GM12878 (cell line): ENCODE data around the gene SUPT6H. TPM values are rescaled to one million over a fixed set of nuclear protein-coding genes. Genes with fewer than 3 reads are reported as not detected.

Experiments
- ATAC-seq: fragments of 200-7000 bp; cut with Tn5 transposase; 3 replicates; pipeline ENCODE4 v1.9.1; 2020; ENCODE audit warnings: mild to moderate bottlenecking, moderate library complexity
- BruUV-seq: library from RNA; stranded (reverse); fragments of 400-500 nt; replicated peaks from 2 replicates; lab custom pipeline; 2021; lab: Mats Ljungman, UMichigan
- CTCF ChIA-PET: fragments of 300-600 bp; sonication (Branson Sonifier 250); formaldehyde crosslinking; extraction: SDS; loops from one replicate; lab custom pipeline; 2021; ENCODE audit warnings: inconsistent platforms; lab: Yijun Ruan, JAX
- POLR2A ChIA-PET: fragments of 350-600 bp; formaldehyde crosslinking; extraction: SDS; loops from one replicate; lab custom pipeline; 2021; ENCODE audit warnings: inconsistent platforms; lab: Charles Lee
- RAD21 ChIA-PET: fragments of 300-600 bp; sonication (Branson Sonifier 250); formaldehyde crosslinking; loops from one replicate; lab custom pipeline; 2023; ENCODE audit warnings: antibody characterized with exemption; ENCODE audit not compliant: unreplicated experiment; lab: Charles Lee
- SMC1A ChIA-PET: fragments of 300-600 bp; sonication (Branson Sonifier 250); formaldehyde crosslinking; loops from one replicate; lab custom pipeline; 2023; ENCODE audit not compliant: unreplicated experiment, uncharacterized antibody; lab: Charles Lee
- DNase-seq: peaks from one replicate; pipeline ENCODE4 v3.0.0-alpha.2; 2011; ENCODE audit warnings: low read depth, low spot score
- FAIRE-seq: peaks from 3 replicates; lab custom pipeline; 2011; peaks lifted over from hg19 to GRCh38; lab: Jason Lieb, UNC
- H2AFZ ChIP-seq: 2 replicates; pipeline ENCODE4 v1.6.0; 2011; ENCODE audit warnings: low read depth, low read length, control low read depth; ENCODE audit not compliant: control insufficient read depth
- H3K27ac ChIP-seq: 2 replicates; pipeline ENCODE4 v1.5.1; 2011; ENCODE audit warnings: control low read depth; ENCODE audit not compliant: control insufficient read depth, insufficient read depth
- H3K27me3 ChIP-seq, 2 experiments: replicated peaks in 1 of 2; 2 replicates each; pipeline versions ENCODE4 v1.6.0 to v1.6.1; 2011; ENCODE audit warnings: low read length in 1 of 2; ENCODE audit not compliant: control insufficient read depth in 2 of 2, insufficient read depth in 2 of 2
- H3K36me3 ChIP-seq, 2 experiments: 2 replicates each; pipeline ENCODE4 v1.5.1; 2011; ENCODE audit warnings: low read length in 1 of 2; ENCODE audit not compliant: control insufficient read depth in 2 of 2, insufficient read depth in 2 of 2
- H3K4me1 ChIP-seq: 2 replicates; pipeline ENCODE4 v1.6.1; 2011; ENCODE audit warnings: mild to moderate bottlenecking, low read length, moderate library complexity, mixed read lengths; ENCODE audit not compliant: control insufficient read depth, insufficient read depth
- H3K4me2 ChIP-seq: 2 replicates; pipeline ENCODE4 v1.6.0; 2011; ENCODE audit warnings: control low read depth; ENCODE audit not compliant: control insufficient read depth, insufficient read depth
- H3K4me3 ChIP-seq: fragments of 200-600 bp; sonication (generic); 2 replicates; pipeline ENCODE4 v1.5.1; 2016
- H3K79me2 ChIP-seq: 2 replicates; pipeline ENCODE4 v1.6.0; 2011; ENCODE audit warnings: low read length; ENCODE audit not compliant: control insufficient read depth, insufficient read depth
- H3K9ac ChIP-seq: 2 replicates; pipeline ENCODE4 v1.8.0; 2011; ENCODE audit warnings: low read length, control low read depth, mixed read lengths; ENCODE audit not compliant: control insufficient read depth, insufficient read depth
- H3K9me3 ChIP-seq: replicated peaks from 3 replicates; pipeline ENCODE4 v1.5.1; 2011; ENCODE audit warnings: mild to moderate bottlenecking, low read length; ENCODE audit not compliant: control insufficient read depth, insufficient read depth
- H4K20me1 ChIP-seq: 2 replicates; pipeline ENCODE4 v1.6.0; 2011; ENCODE audit not compliant: control insufficient read depth, insufficient read depth
- BHLHE40 ChIP-seq, 2 experiments: fragments of 450-650 bp in 1 of 2; IDR thresholded peaks; 2 replicates each; pipeline ENCODE4 v1.6.1; 2011 to 2017; ENCODE audit warnings: low read depth in 2 of 2, borderline replicate concordance in 1 of 2, improper control_type of control experiment in 1 of 2, low read length in 1 of 2, mild to moderate bottlenecking in 1 of 2
- EGR1 ChIP-seq, 2 experiments: IDR thresholded peaks; 1 replicate in 1 of 2; 2 replicates in 1 of 2; pipeline ENCODE4 v1.6.1; 2011 to 2012; ENCODE audit warnings: low read depth in 2 of 2, low read length in 2 of 2, borderline replicate concordance in 1 of 2, mild to moderate bottlenecking in 1 of 2, moderate library complexity in 1 of 2
- TBL1XR1 ChIP-seq: IDR thresholded peaks from 2 replicates; pipeline ENCODE4 v1.6.1; 2012; ENCODE audit warnings: low read depth, low read length, improper control_type of control experiment
- TCF3 ChIP-seq: IDR thresholded peaks from 2 replicates; pipeline ENCODE4 v1.6.1; 2012; ENCODE audit warnings: low read depth, mild to moderate bottlenecking, low read length, borderline replicate concordance; ENCODE audit not compliant: insufficient read depth
- WGBS: methylation state at CpG from one replicate; pipeline ENCODE4 v1.1.6; 2016; ENCODE audit warnings: low lambda C conversion rate; ENCODE audit not compliant: insufficient replicate concordance, insufficient coverage; ENCODE audit errors: missing lambda C conversion rate; 5-methylcytosine and 5-hydroxymethylcytosine counted together
- in situ Hi-C: fragments of 300-500 bp; cut with MboI; formaldehyde crosslinking; loops from 9 replicates; pipeline ENCODE4 v1.14.3; 2018; ENCODE audit warnings: mixed read lengths
- intact Hi-C: fragments of 100-400 bp; cut with micrococcal nuclease; formaldehyde crosslinking; loops from one replicate; pipeline ENCODE4 v1.14.2; 2022; ENCODE audit not compliant: unreplicated experiment
- polyA plus RNA-seq, 11 experiments: library from polyadenylated mRNA; depleted of rRNA in 4 of 11; unstranded in 6 of 11; stranded (reverse) in 5 of 11; fragments of >200 nt; fragmentation: Nextera tagmentation in 4 of 11; fragmentation: Illumina TruSeq in 1 of 11; extraction: Ambion mirVana in 4 of 11; extraction: Trizol in 1 of 11; gene quantifications; 1 replicate in 1 of 11; 2 replicates in 10 of 11; pipeline versions ENCODE4 v1.2.1 to v1.2.3, GENCODE V29; 2011 to 2016; ENCODE audit warnings: inconsistent platforms in 2 of 11, missing spikeins in 2 of 11, low read depth in 1 of 11
- total RNA-seq, 4 experiments: library from RNA; depleted of rRNA in 3 of 4; stranded (reverse); fragments of >200 nt in 3 of 4; fragmentation: Illumina TruSeq in 1 of 4; extraction: Trizol in 1 of 4; gene quantifications; 2 replicates each; pipeline versions ENCODE4 v1.2.1 to v1.2.3, GENCODE V29; 2013 to 2021
- TF ChIP-seq, protein P1 (sequence below): fragments of 450-650 bp; IDR thresholded peaks from 2 replicates; pipeline ENCODE4 v1.6.1; 2014; ENCODE audit warnings: mild to moderate bottlenecking

SUPT6H gene
- total and polyA plus RNA-seq, 10 of the 15 experiments (the other 5 are each of a cell fraction or from before 2014, with no cell fraction given), result 1.7 to 58.8 (median 37.7) TPM

DNA sequence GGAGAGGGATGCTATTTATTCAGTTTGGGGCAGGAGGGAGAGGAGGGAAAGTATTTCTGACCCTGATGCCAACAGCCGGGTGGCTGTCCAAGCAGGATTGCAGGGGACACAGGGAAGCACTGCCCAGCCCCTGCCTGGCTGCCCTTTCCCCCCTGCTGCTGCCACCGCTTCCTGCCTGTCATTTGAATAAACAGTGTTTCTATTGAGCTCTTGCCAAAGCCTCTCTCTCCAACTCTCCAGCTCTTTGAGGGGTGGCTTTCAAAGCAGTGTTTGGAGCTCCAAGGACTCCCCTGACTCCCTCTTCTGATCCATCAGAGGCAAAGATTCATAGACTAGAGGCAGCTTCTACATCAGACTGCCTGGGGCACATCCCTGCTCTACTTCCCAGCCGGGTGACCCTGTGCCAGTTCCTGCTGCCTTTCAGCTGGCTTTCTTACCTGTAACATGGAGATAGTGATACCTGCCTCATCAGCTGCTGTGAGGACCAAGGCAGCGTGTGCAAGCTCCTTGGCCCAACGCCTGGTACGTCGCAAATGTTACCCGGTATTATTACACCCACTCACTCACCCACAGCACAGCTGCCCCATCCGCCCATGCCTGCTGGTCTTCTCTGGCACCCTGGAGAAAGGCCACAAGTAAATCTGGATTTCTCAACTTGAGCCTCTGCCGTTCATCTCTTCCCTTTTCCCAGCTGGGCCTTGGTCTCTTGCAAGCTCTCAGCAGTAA is 40.2 kb downstream of the SUPT6H start:
- ChIA-PET POLR2A (interaction anchor here (0.6 kb wide), 1 partner anchor 8 kb away, joined by 10 read pairs; no protein-coding TSS in a partner anchor), CTCF (interaction anchor here (0.7 to 1.7 kb wide), 2 partner anchors 25 to 55 kb away, joined by 3 to 9 read pairs; no protein-coding TSS in a partner anchor), SMC1A (no interaction called here), RAD21 (no interaction called here)
- 85% methylated on average over 10 of the region's 10 CpGs for WGBS
- H3K4me2 ChIP-seq, result no peak overlapping the region
- ATAC-seq (no peak), DNase-seq (no peak), FAIRE-seq (no peak)
- no peaks in the 10 kb centered on the region for H3K4me1 ChIP-seq
- no peak overlapping the region for H3K9ac ChIP-seq
- no peaks in the 10 kb centered on the region for H3K79me2 ChIP-seq
- no peaks in the 10 kb centered on the region for H3K9me3 ChIP-seq
- H3K36me3 ChIP-seq, result peaks cover 13 to 46% of the 10 kb centered on the region in 2 experiments; a peak in 3 of 4 replicates
- in situ Hi-C loops, result no loop called here
- no peaks in the 10 kb centered on the region for H4K20me1 ChIP-seq
- no peaks in the 10 kb centered on the region for H3K27me3 ChIP-seq
- H3K4me3 ChIP-seq, result no peak overlapping the region
- 0 out of 2 replicates have a peak, but pooled peaks have one; percentile 7 for TF ChIP-seq TCF3
- TF ChIP-seq, protein P1, sequence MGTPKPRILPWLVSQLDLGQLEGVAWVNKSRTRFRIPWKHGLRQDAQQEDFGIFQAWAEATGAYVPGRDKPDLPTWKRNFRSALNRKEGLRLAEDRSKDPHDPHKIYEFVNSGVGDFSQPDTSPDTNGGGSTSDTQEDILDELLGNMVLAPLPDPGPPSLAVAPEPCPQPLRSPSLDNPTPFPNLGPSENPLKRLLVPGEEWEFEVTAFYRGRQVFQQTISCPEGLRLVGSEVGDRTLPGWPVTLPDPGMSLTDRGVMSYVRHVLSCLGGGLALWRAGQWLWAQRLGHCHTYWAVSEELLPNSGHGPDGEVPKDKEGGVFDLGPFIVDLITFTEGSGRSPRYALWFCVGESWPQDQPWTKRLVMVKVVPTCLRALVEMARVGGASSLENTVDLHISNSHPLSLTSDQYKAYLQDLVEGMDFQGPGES, result no peak
- no peak for TF ChIP-seq EGR1 (IDR thresholded peaks at IDR 0.05; ENCODE audit: borderline replicate concordance in 1 of 2, low read depth in 2 of 2, low read length in 2 of 2)
- TF ChIP-seq BHLHE40 (IDR thresholded peaks at IDR 0.05; ENCODE audit: borderline replicate concordance in 1 of 2, low read depth in 2 of 2, low read length in 1 of 2), result no peak
- TF ChIP-seq TBL1XR1, result no peak
- H3K27ac ChIP-seq, result no peak overlapping the region
- BruUV-seq, result no TSS peak
- no peak overlapping the region for H2AFZ ChIP-seq
- intact Hi-C loops, result no loop called here
